Bronchial epithelial cell (primary cell): ENCODE measurements around the gene UTP20. TPM values are rescaled to one million over a fixed set of nuclear protein-coding genes. Genes with fewer than 3 reads are reported as not detected.

Experiments
- DNase-seq: peaks from one replicate; pipeline ENCODE4 v3.0.0-alpha.2; 2010; ENCODE audit warnings: low read depth
- FAIRE-seq: peaks from 2 replicates; lab custom pipeline; 2011; peaks lifted over from hg19 to GRCh38; lab: Jason Lieb, UNC
- H3K27me3 ChIP-seq: 2 replicates; pipeline ENCODE4 v1.5.1; 2011; ENCODE audit warnings: low read length; ENCODE audit not compliant: control insufficient read depth, insufficient read depth
- H3K36me3 ChIP-seq: 2 replicates; pipeline ENCODE4 v1.5.1; 2011; ENCODE audit warnings: low read length; ENCODE audit not compliant: control insufficient read depth, insufficient read depth
- H3K4me3 ChIP-seq: 2 replicates; pipeline ENCODE4 v1.5.1; 2011; ENCODE audit warnings: mild to moderate bottlenecking, low read depth, low read length, control low read depth
- CTCF ChIP-seq: IDR thresholded peaks from 2 replicates; pipeline ENCODE4 v1.5.1; 2011; ENCODE audit warnings: mild to moderate bottlenecking, moderate library complexity, low read length, control low read depth, inconsistent platforms; ENCODE audit not compliant: insufficient read depth, severe bottlenecking
- total RNA-seq: library from RNA; depleted of rRNA; stranded (reverse); fragments of >200 nt; gene quantifications from 2 replicates; pipeline ENCODE4 v1.2.1, GENCODE V29; 2014

UTP20 gene
- total RNA-seq, 1 donor from 2014 or later: 9.2 TPM

- peak; percentile 39 for DNase-seq
- no peak overlapping the region for H3K4me3 ChIP-seq
- H3K27me3 ChIP-seq: no peaks in the 10 kb centered on the region
- TF ChIP-seq CTCF: no peak
- no peak for FAIRE-seq
- no peaks in the 10 kb centered on the region for H3K36me3 ChIP-seq
Measured at GRCh38 chr12:101277443-101277842, 2.5 kb upstream of the UTP20 start.

- Histone ChIP-seq H3K4me3 (no peak overlapping the region), H3K36me3 (peaks cover 1% of the 10 kb centered on the region), H3K27me3 (no peaks in the 10 kb centered on the region)
- DNase-seq (no peak), FAIRE-seq (no peak)
- no peak for TF ChIP-seq CTCF
Measured at GRCh38 chr12:101287357-101287756, 7.5 kb downstream of the UTP20 start.

- FAIRE-seq: no peak
- no peak for TF ChIP-seq CTCF
- no peak for DNase-seq
- H3K27me3 ChIP-seq: no peaks in the 10 kb centered on the region
- H3K4me3 ChIP-seq: no peak overlapping the region
- peaks cover 6% of the 10 kb centered on the region for H3K36me3 ChIP-seq
Measured at GRCh38 chr12:101297661-101298060, 17.8 kb downstream of the UTP20 start.

- H3K27me3 ChIP-seq: no peaks in the 10 kb centered on the region
- no peak for TF ChIP-seq CTCF
- FAIRE-seq (no peak), DNase-seq (peak; percentile 50)
- peaks cover 4% of the 10 kb centered on the region for H3K36me3 ChIP-seq
- no peak overlapping the region for H3K4me3 ChIP-seq
Measured at GRCh38 chr12:101298426-101298825, 18.5 kb downstream of the UTP20 start.

GRCh38 chr12:101299346-101299745, 19.4 kb downstream of the UTP20 start:
- Histone ChIP-seq H3K27me3 (no peaks in the 10 kb centered on the region), H3K36me3 (peaks cover 4% of the 10 kb centered on the region), H3K4me3 (no peak overlapping the region)
- TF ChIP-seq CTCF: no peak
- FAIRE-seq: no peak
- DNase-seq: no peak

GRCh38 chr12:101299931-101300330, 20.0 kb downstream of the UTP20 start:
- H3K36me3 ChIP-seq: peaks cover 4% of the 10 kb centered on the region
- no peak for FAIRE-seq
- no peak for TF ChIP-seq CTCF
- H3K27me3 ChIP-seq: no peaks in the 10 kb centered on the region
- H3K4me3 ChIP-seq: no peak overlapping the region
- no peak for DNase-seq
